GM23338 (cell line): ENCODE data around the gene AKAP7. TPM values are rescaled to one million over a fixed set of nuclear protein-coding genes. Genes with fewer than 3 reads are reported as not detected.

Source experiments
- ATAC-seq: fragments of 200-7000 bp; cut with Tn5 transposase; 3 replicates; pipeline ENCODE4 v1.9.1; 2020
- DNase-seq: peaks from one replicate; pipeline ENCODE4 v3.0.0-alpha.2; 2015; ENCODE audit warnings: low spot score
- H2AFZ ChIP-seq: fragments of 200-600 bp; sonication (generic); 2 replicates; pipeline ENCODE4 v1.8.0; 2016; ENCODE audit warnings: antibody characterized with exemption, mild to moderate bottlenecking, moderate library complexity
- H3F3A ChIP-seq: fragments of 200-600 bp; sonication (generic); replicated peaks from 2 replicates; pipeline ENCODE4 v1.8.0; 2017; ENCODE audit warnings: antibody characterized with exemption, mixed run types, low read depth
- H3K27ac ChIP-seq: fragments of 200-600 bp; sonication (generic); 2 replicates; pipeline ENCODE4 v1.6.1; 2016; ENCODE audit warnings: low read depth
- H3K27me3 ChIP-seq: fragments of 200-600 bp; sonication (generic); 2 replicates; pipeline ENCODE4 v1.8.0; 2016; ENCODE audit warnings: mild to moderate bottlenecking, mixed run types, moderate library complexity; ENCODE audit not compliant: insufficient read depth
- H3K36me3 ChIP-seq: fragments of 200-600 bp; sonication (generic); 2 replicates; pipeline ENCODE4 v1.8.0; 2016; ENCODE audit warnings: mild to moderate bottlenecking; ENCODE audit not compliant: insufficient read depth
- H3K4me1 ChIP-seq: fragments of 200-600 bp; sonication (generic); 2 replicates; pipeline ENCODE4 v1.8.0; 2016; ENCODE audit warnings: mild to moderate bottlenecking, moderate library complexity; ENCODE audit not compliant: insufficient read depth
- H3K4me2 ChIP-seq: fragments of 200-600 bp; sonication (generic); 2 replicates; pipeline ENCODE4 v1.7.1; 2017; ENCODE audit warnings: mixed run types
- H3K4me3 ChIP-seq: fragments of 200-600 bp; sonication (generic); 2 replicates; pipeline ENCODE4 v1.6.1; 2016; ENCODE audit warnings: mixed run types
- H3K79me2 ChIP-seq: fragments of 200-600 bp; sonication (generic); replicated peaks from 2 replicates; pipeline ENCODE4 v1.8.0; 2017; ENCODE audit warnings: mild to moderate bottlenecking; ENCODE audit not compliant: insufficient read depth
- H3K9me2 ChIP-seq: fragments of 200-600 bp; sonication (generic); 2 replicates; pipeline ENCODE4 v1.8.0; 2017; ENCODE audit not compliant: insufficient read depth
- H4K20me1 ChIP-seq: fragments of 200-600 bp; sonication (generic); replicated peaks from 2 replicates; pipeline ENCODE4 v1.8.0; 2017; ENCODE audit warnings: mild to moderate bottlenecking; ENCODE audit not compliant: insufficient read depth
- H3K27ac Mint-ChIP-seq: 2 replicates; pipeline ENCODE4 v1.8.0; 2020; ENCODE audit warnings: inconsistent platforms, mild to moderate bottlenecking, moderate library complexity, mixed read lengths
- H3K27me3 Mint-ChIP-seq: 3 replicates; pipeline ENCODE4 v1.8.0; 2022; ENCODE audit warnings: low read depth, mild to moderate bottlenecking, moderate library complexity, mixed read lengths, inconsistent platforms; ENCODE audit not compliant: insufficient read depth, poor library complexity
- H3K36me3 Mint-ChIP-seq: 3 replicates; pipeline ENCODE4 v1.8.0; 2021; ENCODE audit warnings: low read depth, mild to moderate bottlenecking, inconsistent platforms, moderate library complexity, mixed read lengths
- H3K4me1 Mint-ChIP-seq: 3 replicates; pipeline ENCODE4 v1.8.0; 2020; ENCODE audit warnings: mild to moderate bottlenecking, inconsistent platforms, mixed read lengths
- H3K4me3 Mint-ChIP-seq: 3 replicates; pipeline ENCODE4 v1.8.0; 2021; ENCODE audit warnings: moderate library complexity, mild to moderate bottlenecking, inconsistent platforms, mixed read lengths
- H3K9me3 Mint-ChIP-seq: 3 replicates; pipeline ENCODE4 v1.8.0; 2020; ENCODE audit warnings: moderate library complexity, mild to moderate bottlenecking, inconsistent platforms, mixed read lengths
- ETS1 ChIP-seq: IDR thresholded peaks from 2 replicates; pipeline ENCODE4 v1.6.1; 2016; ENCODE audit warnings: antibody characterized with exemption
- EZH2 ChIP-seq: fragments of 200-600 bp; sonication (generic); IDR thresholded peaks from one replicate; pipeline ENCODE4 v1.8.0; 2017; ENCODE audit warnings: antibody characterized with exemption, mild to moderate bottlenecking, low read depth; ENCODE audit not compliant: unreplicated experiment
- EZH2phosphoT487 ChIP-seq: fragments of 200-600 bp; sonication (generic); IDR thresholded peaks from one replicate; pipeline ENCODE4 v1.8.1; 2018; ENCODE audit warnings: antibody characterized with exemption; ENCODE audit not compliant: unreplicated experiment
- NANOG ChIP-seq: IDR thresholded peaks from 2 replicates; pipeline ENCODE4 v1.6.1; 2016; ENCODE audit warnings: antibody characterized with exemption, borderline replicate concordance
- REST ChIP-seq: IDR thresholded peaks from one replicate; pipeline ENCODE4 v1.6.1; 2018; ENCODE audit warnings: antibody characterized with exemption; ENCODE audit not compliant: unreplicated experiment
- STAT1 ChIP-seq: IDR thresholded peaks from one replicate; pipeline ENCODE4 v1.6.1; 2016; ENCODE audit warnings: antibody characterized with exemption; ENCODE audit not compliant: unreplicated experiment
- ZNF114 ChIP-seq: fragments of 250-450 bp; sonication (Bioruptor Pico); IDR thresholded peaks from 2 replicates; pipeline ENCODE4 v1.5.0; 2020; ENCODE audit warnings: mild to moderate bottlenecking, moderate library complexity
- ZNF331 ChIP-seq: fragments of 250-450 bp; sonication (Bioruptor Pico); IDR thresholded peaks from 2 replicates; pipeline ENCODE4 v1.5.0; 2020; ENCODE audit warnings: low read depth, mild to moderate bottlenecking, moderate library complexity
- ZNF462 ChIP-seq: fragments of 250-450 bp; sonication (Bioruptor Pico); IDR thresholded peaks from 2 replicates; pipeline ENCODE4 v1.5.0; 2020; ENCODE audit warnings: mild to moderate bottlenecking, moderate library complexity
- polyA plus RNA-seq: library from polyadenylated mRNA; unstranded; fragments of >200 nt; fragmentation: Nextera tagmentation; extraction: Ambion mirVana; gene quantifications from 2 replicates; pipeline ENCODE4 v1.2.1, GENCODE V29; 2016
- total RNA-seq: library from RNA; depleted of rRNA; stranded (reverse); fragments of >200 nt; shearing (Covaris generic); gene quantifications from 2 replicates; pipeline ENCODE4 v1.2.3, GENCODE V29; 2014

The AKAP7 gene
- total and polyA plus RNA-seq, 2 experiments from 2014 or later: 12.2 to 20.0 TPM

GRCh38 chr6:131191590-131191989 lies 56.3 kb downstream of the AKAP7 start (continued):
- no peak for TF ChIP-seq REST
- no peak for TF ChIP-seq NANOG
- TF ChIP-seq EZH2phosphoT487: no peak

- no peak overlapping the region for H3K27ac ChIP-seq
- TF ChIP-seq REST (no peak), ETS1 (no peak), ZNF114 (no peak), STAT1 (no peak), NANOG (no peak), ZNF331 (no peak), EZH2 (no peak), ZNF462 (CRISPR knock-in tag) (no peak)
These were observed 62.4 kb downstream of the AKAP7 start for GRCh38 chr6:131197716-131198115.

More at GRCh38 chr6:131197716-131198115, 62.4 kb downstream of the AKAP7 start:
- Mint-ChIP-seq H3K27ac (no peak overlapping the region), H3K4me3 (no peak overlapping the region), H3K9me3 (peaks cover 4% of the 10 kb centered on the region; the same call in 2 of the 3 replicates), H3K27me3 (peaks cover 3% of the 10 kb centered on the region), H3K36me3 (peaks cover 23% of the 10 kb centered on the region; the same call in 2 of the 3 replicates), H3K4me1 (peaks cover 15% of the 10 kb centered on the region)
- Histone ChIP-seq H3K36me3 (no peaks in the 10 kb centered on the region), H3K9me2 (no peaks in the 10 kb centered on the region), H3K79me2 (no peaks in the 10 kb centered on the region), H2AFZ (no peak overlapping the region), H3F3A (no peaks in the 10 kb centered on the region), H4K20me1 (no peaks in the 10 kb centered on the region), H3K4me1 (no peaks in the 10 kb centered on the region; the same call in 1 of the 2 replicates), H3K4me2 (no peak overlapping the region), H3K27me3 (no peaks in the 10 kb centered on the region), H3K4me3 (no peak overlapping the region)
- DNase-seq: no peak
- ATAC-seq: no peak
